ENCODE data around the gene FGF5.
"Not testable (repeated sequence)": the region's sequence is repeated elsewhere in the genome, so short reads cannot be mapped to it uniquely, and the experiment has no call there.

The FGF5 gene

GRCh38 chr4:80264825-80265224 is 1.6 kb upstream of the FGF5 start:
- Mint-ChIP-seq H3K4me1 (ENCODE audit: low read depth) (peaks cover 25% of the 10 kb centered on the region), H3K27ac (no peak overlapping the region), H3K4me3 (no peak overlapping the region), H3K9me3 (no peaks in the 10 kb centered on the region), H3K27me3 (peaks cover 81% of the 10 kb centered on the region), H3K36me3 (ENCODE audit: low read depth) (no peaks in the 10 kb centered on the region)

GRCh38 chr4:80265571-80266252 is 752 bp upstream of the FGF5 start:
- Mint-ChIP-seq H3K27me3 (peaks cover 86% of the 10 kb centered on the region), H3K27ac (no peak overlapping the region), H3K9me3 (no peaks in the 10 kb centered on the region), H3K36me3 (ENCODE audit: low read depth) (no peaks in the 10 kb centered on the region), H3K4me1 (ENCODE audit: low read depth) (peaks cover 25% of the 10 kb centered on the region), H3K4me3 (peak overlapping the region; percentile 73)

GRCh38 chr4:80266902-80267380 is 477 bp downstream of the FGF5 start:
- peaks cover 25% of the 10 kb centered on the region for H3K4me1 Mint-ChIP-seq (ENCODE audit: low read depth)
- peaks cover 80% of the 10 kb centered on the region for H3K27me3 Mint-ChIP-seq
- H3K4me3 Mint-ChIP-seq, result peak overlapping the region; percentile 73
- H3K27ac Mint-ChIP-seq, result no peak overlapping the region
- H3K9me3 Mint-ChIP-seq, result no peaks in the 10 kb centered on the region
- no peaks in the 10 kb centered on the region for H3K36me3 Mint-ChIP-seq (ENCODE audit: low read depth)

GRCh38 chr4:80268081-80268823 is 1.8 kb downstream of the FGF5 start:
- Mint-ChIP-seq H3K4me1 (ENCODE audit: low read depth) (peaks cover 25% of the 10 kb centered on the region), H3K27me3 (peaks cover 75% of the 10 kb centered on the region), H3K27ac (no peak overlapping the region), H3K36me3 (ENCODE audit: low read depth) (no peaks in the 10 kb centered on the region), H3K9me3 (no peaks in the 10 kb centered on the region), H3K4me3 (no peak overlapping the region)

GRCh38 chr4:80268936-80269335 is 2.5 kb downstream of the FGF5 start:
- H3K9me3 Mint-ChIP-seq, result no peaks in the 10 kb centered on the region
- H3K27ac Mint-ChIP-seq, result no peak overlapping the region
- H3K4me1 Mint-ChIP-seq (ENCODE audit: low read depth), result peaks cover 25% of the 10 kb centered on the region
- no peak overlapping the region for H3K4me3 Mint-ChIP-seq
- H3K36me3 Mint-ChIP-seq (ENCODE audit: low read depth), result no peaks in the 10 kb centered on the region
- H3K27me3 Mint-ChIP-seq, result peaks cover 73% of the 10 kb centered on the region

GRCh38 chr4:80270321-80270720 is 3.9 kb downstream of the FGF5 start:
- peaks cover 22% of the 10 kb centered on the region for H3K4me1 Mint-ChIP-seq (ENCODE audit: low read depth)
- H3K9me3 Mint-ChIP-seq, result no peaks in the 10 kb centered on the region
- H3K36me3 Mint-ChIP-seq (ENCODE audit: low read depth), result no peaks in the 10 kb centered on the region
- peaks cover 59% of the 10 kb centered on the region for H3K27me3 Mint-ChIP-seq
- H3K4me3 Mint-ChIP-seq, result no peak overlapping the region
- no peak overlapping the region for H3K27ac Mint-ChIP-seq

- H3K36me3 Mint-ChIP-seq (ENCODE audit: low read depth), result no peaks in the 10 kb centered on the region
- peaks cover 17% of the 10 kb centered on the region for H3K4me1 Mint-ChIP-seq (ENCODE audit: low read depth)
- no peak overlapping the region for H3K27ac Mint-ChIP-seq
- H3K27me3 Mint-ChIP-seq, result peaks cover 54% of the 10 kb centered on the region
- no peaks in the 10 kb centered on the region for H3K9me3 Mint-ChIP-seq
- H3K4me3 Mint-ChIP-seq, result no peak overlapping the region
Measured at GRCh38 chr4:80270868-80271267, 4.4 kb downstream of the FGF5 start.

- Mint-ChIP-seq H3K36me3 (ENCODE audit: low read depth) (no peaks in the 10 kb centered on the region), H3K4me3 (no peak overlapping the region), H3K9me3 (no peaks in the 10 kb centered on the region), H3K27ac (no peak overlapping the region), H3K4me1 (ENCODE audit: low read depth) (peaks cover 7% of the 10 kb centered on the region), H3K27me3 (peaks cover 46% of the 10 kb centered on the region)
Measured at GRCh38 chr4:80271801-80272200, 5.3 kb downstream of the FGF5 start.

GRCh38 chr4:80276931-80277330 is 10.5 kb downstream of the FGF5 start:
- Mint-ChIP-seq H3K36me3 (ENCODE audit: low read depth) (no peaks in the 10 kb centered on the region), H3K4me1 (ENCODE audit: low read depth) (no peaks in the 10 kb centered on the region), H3K4me3 (no peak overlapping the region), H3K27ac (no peak overlapping the region), H3K9me3 (no peaks in the 10 kb centered on the region), H3K27me3 (peaks cover 12% of the 10 kb centered on the region)

- no peaks in the 10 kb centered on the region for H3K4me1 Mint-ChIP-seq (ENCODE audit: low read depth)
- no peak overlapping the region for H3K4me3 Mint-ChIP-seq
- H3K36me3 Mint-ChIP-seq (ENCODE audit: low read depth), result no peaks in the 10 kb centered on the region
- H3K27ac Mint-ChIP-seq, result no peak overlapping the region
- H3K27me3 Mint-ChIP-seq, result peaks cover 11% of the 10 kb centered on the region
- H3K9me3 Mint-ChIP-seq, result no peaks in the 10 kb centered on the region
Measured at GRCh38 chr4:80279751-80280150, 13.3 kb downstream of the FGF5 start.

GRCh38 chr4:80286451-80286850 is 20.0 kb downstream of the FGF5 start:
- H3K9me3 Mint-ChIP-seq, result no peaks in the 10 kb centered on the region

GRCh38 chr4:80290665-80291064 is 24.2 kb downstream of the FGF5 start:
- not testable (repeated sequence) for H3K36me3 Mint-ChIP-seq (ENCODE audit: low read depth); H3K9me3 Mint-ChIP-seq; H3K4me1 Mint-ChIP-seq (ENCODE audit: low read depth); H3K27ac Mint-ChIP-seq; H3K4me3 Mint-ChIP-seq
- peaks cover 17% of the 10 kb centered on the region for H3K27me3 Mint-ChIP-seq

More at GRCh38 chr4:80286451-80286850, 20.0 kb downstream of the FGF5 start:
- Mint-ChIP-seq H3K4me1 (ENCODE audit: low read depth) (no peaks in the 10 kb centered on the region), H3K27me3 (peaks cover 22% of the 10 kb centered on the region), H3K36me3 (ENCODE audit: low read depth) (no peaks in the 10 kb centered on the region), H3K4me3 (no peak overlapping the region), H3K27ac (no peak overlapping the region)

- Mint-ChIP-seq H3K36me3 (ENCODE audit: low read depth) (no peaks in the 10 kb centered on the region), H3K27me3 (peaks cover 11% of the 10 kb centered on the region), H3K4me1 (ENCODE audit: low read depth) (no peaks in the 10 kb centered on the region), H3K4me3 (no peak overlapping the region), H3K27ac (no peak overlapping the region), H3K9me3 (no peaks in the 10 kb centered on the region)
Measured at GRCh38 chr4:80294206-80294605, 27.7 kb downstream of the FGF5 start.

GRCh38 chr4:80295336-80295735 is 28.9 kb downstream of the FGF5 start:
- H3K27me3 Mint-ChIP-seq, result peaks cover 16% of the 10 kb centered on the region
- no peak overlapping the region for H3K4me3 Mint-ChIP-seq
- H3K27ac Mint-ChIP-seq, result no peak overlapping the region
- H3K9me3 Mint-ChIP-seq, result no peaks in the 10 kb centered on the region
- H3K4me1 Mint-ChIP-seq (ENCODE audit: low read depth), result no peaks in the 10 kb centered on the region
- H3K36me3 Mint-ChIP-seq (ENCODE audit: low read depth), result no peaks in the 10 kb centered on the region

GRCh38 chr4:80295826-80296225 is 29.4 kb downstream of the FGF5 start:
- Mint-ChIP-seq H3K4me1 (ENCODE audit: low read depth) (no peaks in the 10 kb centered on the region), H3K4me3 (no peak overlapping the region), H3K27me3 (peaks cover 16% of the 10 kb centered on the region), H3K27ac (no peak overlapping the region), H3K9me3 (no peaks in the 10 kb centered on the region), H3K36me3 (ENCODE audit: low read depth) (no peaks in the 10 kb centered on the region)

Data from stimulated activated naive CD8-positive, alpha-beta T cell treated with anti-CD3 and anti-CD28 coated beads, Interleukin-15, Interleukin-2, amounts not matched to agents 100 ng/mL and 50 ng/mL, for 24 hours (primary cell).